ENCODE results near the gene TXK.

DNA sequence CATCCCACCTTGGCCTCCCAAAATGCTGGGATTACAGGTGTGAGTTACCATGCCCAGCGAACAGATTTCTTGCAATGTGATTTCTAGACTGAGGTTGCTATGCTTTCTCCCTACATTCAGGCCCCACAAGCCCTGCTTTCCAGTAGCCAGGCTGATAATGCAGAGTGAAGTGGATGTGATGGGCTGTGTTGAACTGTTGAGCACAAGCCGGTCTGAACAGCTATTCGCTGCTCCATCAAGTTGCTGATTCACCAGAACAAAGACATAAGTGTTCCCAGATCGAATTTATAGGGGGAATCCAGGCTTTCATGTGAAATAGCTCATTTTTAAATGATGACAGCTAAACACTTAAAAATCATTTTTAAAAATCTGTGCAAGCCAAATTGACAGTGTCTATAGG is 109.5 kb downstream of the TXK start:
- TF ChIP-seq, protein P1, sequence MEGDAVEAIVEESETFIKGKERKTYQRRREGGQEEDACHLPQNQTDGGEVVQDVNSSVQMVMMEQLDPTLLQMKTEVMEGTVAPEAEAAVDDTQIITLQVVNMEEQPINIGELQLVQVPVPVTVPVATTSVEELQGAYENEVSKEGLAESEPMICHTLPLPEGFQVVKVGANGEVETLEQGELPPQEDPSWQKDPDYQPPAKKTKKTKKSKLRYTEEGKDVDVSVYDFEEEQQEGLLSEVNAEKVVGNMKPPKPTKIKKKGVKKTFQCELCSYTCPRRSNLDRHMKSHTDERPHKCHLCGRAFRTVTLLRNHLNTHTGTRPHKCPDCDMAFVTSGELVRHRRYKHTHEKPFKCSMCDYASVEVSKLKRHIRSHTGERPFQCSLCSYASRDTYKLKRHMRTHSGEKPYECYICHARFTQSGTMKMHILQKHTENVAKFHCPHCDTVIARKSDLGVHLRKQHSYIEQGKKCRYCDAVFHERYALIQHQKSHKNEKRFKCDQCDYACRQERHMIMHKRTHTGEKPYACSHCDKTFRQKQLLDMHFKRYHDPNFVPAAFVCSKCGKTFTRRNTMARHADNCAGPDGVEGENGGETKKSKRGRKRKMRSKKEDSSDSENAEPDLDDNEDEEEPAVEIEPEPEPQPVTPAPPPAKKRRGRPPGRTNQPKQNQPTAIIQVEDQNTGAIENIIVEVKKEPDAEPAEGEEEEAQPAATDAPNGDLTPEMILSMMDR (IDR thresholded peaks at IDR 0.05): no peak
- TF ChIP-seq EP300 (IDR thresholded peaks at IDR 0.05) (no peak), POLR2AphosphoS5 (IDR thresholded peaks at IDR 0.05) (no peak)

All from suprapubic skin (tissue), 4 donors.